ENCODE results near the gene MED6. TPM values are rescaled to one million over a fixed set of nuclear protein-coding genes. Genes with fewer than 3 reads are reported as not detected.

MED6 gene
- polyA plus RNA-seq, 3 donors: 40.3 to 42.1 (median 40.8) TPM

- DNase-seq (ENCODE audit: low read depth in 3 of 3, low spot score in 2 of 3): peak in 1 of 3 donors; percentile 13
Observed at GRCh38 chr14:70601162-70601561, 707 bp upstream of the MED6 start.

- no peak for DNase-seq (ENCODE audit: low read depth in 3 of 3, low spot score in 2 of 3)
Observed at GRCh38 chr14:70599345-70599744, 1.1 kb downstream of the MED6 start.

- DNase-seq (ENCODE audit: low read depth in 3 of 3, low spot score in 2 of 3): no peak
Observed at GRCh38 chr14:70597731-70598130, 2.7 kb downstream of the MED6 start.

GRCh38 chr14:70595443-70596185 lies 4.8 kb downstream of the MED6 start:
- DNase-seq (ENCODE audit: low read depth in 3 of 3, low spot score in 2 of 3): no peak

GRCh38 chr14:70594461-70594860 lies 6.0 kb downstream of the MED6 start:
- no peak for DNase-seq (ENCODE audit: low read depth in 3 of 3, low spot score in 2 of 3)

- DNase-seq (ENCODE audit: low read depth in 3 of 3, low spot score in 2 of 3): no peak
Observed at GRCh38 chr14:70585231-70585630, 15.2 kb downstream of the MED6 start.

- DNase-seq (ENCODE audit: low read depth in 3 of 3, low spot score in 2 of 3): no peak
Observed at GRCh38 chr14:70576891-70577290, 23.6 kb downstream of the MED6 start.

- no peak for DNase-seq (ENCODE audit: low read depth in 3 of 3, low spot score in 2 of 3)
Observed at GRCh38 chr14:70573050-70573449, 27.4 kb downstream of the MED6 start.

GRCh38 chr14:70571139-70571538 lies 29.3 kb downstream of the MED6 start:
- no peak for DNase-seq (ENCODE audit: low read depth in 3 of 3, low spot score in 2 of 3)

- no peak for DNase-seq (ENCODE audit: low read depth in 3 of 3, low spot score in 2 of 3)
Observed at GRCh38 chr14:70567791-70568190, 32.7 kb downstream of the MED6 start.

- DNase-seq (ENCODE audit: low read depth in 3 of 3, low spot score in 2 of 3): no peak
Observed at GRCh38 chr14:70563869-70564268, 36.6 kb downstream of the MED6 start.

- DNase-seq (ENCODE audit: low read depth in 3 of 3, low spot score in 2 of 3): no peak
Observed at GRCh38 chr14:70563417-70563816, 37.0 kb downstream of the MED6 start.

- no peak for DNase-seq (ENCODE audit: low read depth in 3 of 3, low spot score in 2 of 3)
Observed at GRCh38 chr14:70558356-70558755, 42.1 kb downstream of the MED6 start.

- no peak for DNase-seq (ENCODE audit: low read depth in 3 of 3, low spot score in 2 of 3)
Observed at GRCh38 chr14:70555890-70556289, 44.6 kb downstream of the MED6 start.

GRCh38 chr14:70538087-70538486 lies 62.4 kb downstream of the MED6 start:
- no peak for DNase-seq (ENCODE audit: low read depth in 3 of 3, low spot score in 2 of 3)

GRCh38 chr14:70536830-70537229 lies 63.6 kb downstream of the MED6 start:
- DNase-seq (ENCODE audit: low read depth in 3 of 3, low spot score in 2 of 3): no peak

GRCh38 chr14:70534904-70535303 lies 65.6 kb downstream of the MED6 start, which contains the start of gene ADAM20:
ADAM20 (minus strand) TSS chr14:70535004; CDS start chr14:70524757, 10,247 bp downstream.
- no peak for DNase-seq (ENCODE audit: low read depth in 3 of 3, low spot score in 2 of 3)

Other genes with a start within 250 kb of the MED6 start
- gene COX16, start 241.0 kb downstream of the MED6 start, polyA plus RNA-seq (ENCODE audit: insufficient read length in 3 of 3): 10 to 100 TPM; 76.0 to 89.2 (median 82.8) TPM
- gene SYNJ2BP, start 183.6 kb downstream of the MED6 start, polyA plus RNA-seq (ENCODE audit: insufficient read length in 3 of 3): 10 to 100 TPM; 40.2 to 43.4 (median 41.0) TPM
- under 1 TPM; 0.28 to 0.47 (median 0.37) TPM for gene ADAM21, start 148.5 kb downstream of the MED6 start, polyA plus RNA-seq (ENCODE audit: insufficient read length in 3 of 3)
- under 1 TPM; 0.11 to 0.16 (median 0.14) TPM for gene ADAM20, start 65.7 kb downstream of the MED6 start, polyA plus RNA-seq (ENCODE audit: insufficient read length in 3 of 3)
- gene TTC9, start 41.3 kb upstream of the MED6 start, polyA plus RNA-seq (ENCODE audit: insufficient read length in 3 of 3): 1 to 10 TPM; 3.1 to 4.2 (median 3.7) TPM
- gene MAP3K9, start 208.9 kb upstream of the MED6 start, polyA plus RNA-seq (ENCODE audit: insufficient read length in 3 of 3): 1 to 10 TPM; 3.7 to 3.9 (median 3.9) TPM

All from right renal cortex interstitium (tissue), 3 donors.